Thyroid gland (tissue), 4 donors: ENCODE results near the gene HOXB1.

Experiments
- CTCF ChIP-seq, 6 experiments: fragments of 200-600 bp in 3 of 6; fragments of 450-650 bp in 3 of 6; sonication (generic) in 3 of 6; IDR thresholded peaks; one replicate each; pipeline ENCODE4 v1.5.1; 2016 to 2019; ENCODE audit warnings: antibody characterized with exemption in 6 of 6, mild to moderate bottlenecking in 2 of 6, inconsistent platforms in 1 of 6, moderate library complexity in 1 of 6
- POLR2A ChIP-seq, 2 donors: fragments of 450-650 bp; IDR thresholded peaks; one replicate each; pipeline ENCODE4 v1.6.1; 2017; ENCODE audit warnings: antibody characterized with exemption in 2 of 2, mild to moderate bottlenecking in 2 of 2, moderate library complexity in 1 of 2

DNA sequence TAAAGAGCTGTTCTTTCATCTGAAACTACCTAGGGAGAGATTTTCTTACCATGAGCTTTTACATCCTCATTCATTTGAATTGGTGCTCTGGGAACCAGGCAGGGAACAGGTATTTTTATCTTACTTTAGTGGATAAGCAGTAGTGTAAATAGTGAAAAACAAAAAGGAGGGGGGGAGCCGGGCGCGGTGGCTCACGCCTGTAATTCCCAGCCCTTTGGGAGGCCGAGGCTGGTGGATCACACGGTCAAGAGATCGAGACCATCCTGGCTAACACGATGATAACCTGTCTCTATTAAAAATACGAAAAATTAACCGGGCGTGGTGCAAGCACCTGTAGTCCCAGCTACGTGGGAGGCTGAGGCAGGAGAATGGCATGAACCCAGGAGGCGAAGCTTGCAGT is 41.0 kb downstream of the HOXB1 start:
- TF ChIP-seq CTCF (IDR thresholded peaks at IDR 0.05) (no peak), POLR2A (IDR thresholded peaks at IDR 0.05) (no peak)
